T-helper 2 cell treated with Interferon-gamma antibody and Interleukin-4, amounts not matched to agents 100 ng/mL and 5 ng/mL, for 36 hours (primary cell): ENCODE measurements around the gene GSTK1. TPM values are rescaled to one million over a fixed set of nuclear protein-coding genes. Genes with fewer than 3 reads are reported as not detected.
"Not testable (repeated sequence)": the region's sequence is repeated elsewhere in the genome, so short reads cannot be mapped to it uniquely, and the experiment has no call there.

Experiments
- intact Hi-C: fragments of 100-400 bp; cut with micrococcal nuclease; formaldehyde crosslinking; loops from one replicate; pipeline ENCODE4 v1.15.1; 2023
- total RNA-seq: library from RNA; stranded (reverse); gene quantifications from 2 replicates; pipeline ENCODE4 v1.2.3, GENCODE V29; 2022

GSTK1 gene
- total RNA-seq, 1 donor from 2014 or later = 363 TPM

- intact Hi-C loops = no loop called here
Measured at GRCh38 chr7:143238289-143238980, 24.8 kb upstream of the GSTK1 start.

- intact Hi-C loops = loop anchor here (1.0 to 5.0 kb wide), 9 partner anchors 23 to 176 kb away; partner anchors contain the start of genes CASP2, EPHA1, FAM131B and GSTK1
Measured at GRCh38 chr7:143239813-143240212, 23.4 kb upstream of the GSTK1 start.

GRCh38 chr7:143240291-143241168 is 22.7 kb upstream of the GSTK1 start:
- intact Hi-C loops = loop anchor here (1.0 to 5.0 kb wide), 9 partner anchors 23 to 176 kb away; partner anchors contain the start of genes CASP2, EPHA1, FAM131B and GSTK1

DNA sequence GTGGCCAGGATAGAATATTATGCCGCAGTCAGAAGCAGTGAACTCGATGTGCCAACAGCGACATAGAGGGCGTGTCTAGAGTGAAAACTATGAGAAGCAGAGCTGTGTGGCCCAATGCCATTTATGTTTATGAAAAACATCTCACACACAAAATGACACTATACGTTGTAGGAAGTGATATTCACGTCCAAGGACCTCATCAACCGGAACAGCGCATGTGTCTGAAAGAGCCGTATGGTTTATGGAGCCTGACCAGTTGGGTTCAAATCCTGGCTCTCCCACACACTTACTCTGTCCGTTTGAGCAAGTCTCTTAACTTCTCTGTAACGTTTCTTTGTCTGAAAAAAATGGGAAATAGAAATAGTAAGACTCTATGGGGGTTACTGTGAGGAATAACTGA is 20.9 kb upstream of the GSTK1 start:
- intact Hi-C loops = loop anchor here (5.0 kb wide), 1 partner anchor 120 kb away; the partner anchor contains the start of gene FAM131B

GRCh38 chr7:143243111-143243510 is 20.1 kb upstream of the GSTK1 start:
- intact Hi-C loops = loop anchor here (5.0 kb wide), 1 partner anchor 119 kb away; the partner anchor contains the start of gene FAM131B

GRCh38 chr7:143243614-143244013 is 19.6 kb upstream of the GSTK1 start:
- intact Hi-C loops = loop anchor here (5.0 kb wide), 1 partner anchor 119 kb away; the partner anchor contains the start of gene FAM131B

DNA sequence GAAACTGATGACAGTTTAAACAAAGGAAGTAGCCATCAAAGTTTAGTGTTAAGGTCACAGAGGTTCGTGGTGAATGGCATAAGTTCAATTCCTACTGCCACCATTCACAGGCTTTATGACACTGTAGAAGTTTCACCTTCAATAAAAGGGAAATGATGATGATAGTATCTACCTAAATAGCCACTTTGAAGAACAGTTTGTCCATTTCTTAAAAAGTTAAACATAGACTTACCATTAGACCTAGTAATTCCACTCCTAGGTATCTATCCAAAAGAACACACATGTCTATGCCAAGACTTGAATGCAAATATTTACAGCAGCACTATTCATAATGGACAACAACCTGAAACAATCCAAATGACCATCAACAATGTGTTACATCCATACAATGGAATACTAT is 18.9 kb upstream of the GSTK1 start:
- intact Hi-C loops = loop anchor here (5.0 kb wide), 1 partner anchor 118 kb away; the partner anchor contains the start of gene FAM131B

- intact Hi-C loops = loop anchor here (1.0 kb wide), 1 partner anchor 43 kb away; the partner anchor contains the start of gene CASP2
Measured at GRCh38 chr7:143245123-143245522, 18.1 kb upstream of the GSTK1 start.

GRCh38 chr7:143247372-143247771 is 15.9 kb upstream of the GSTK1 start:
- intact Hi-C loops = no loop called here

GRCh38 chr7:143248761-143249354 is 14.4 kb upstream of the GSTK1 start:
- intact Hi-C loops = no loop called here

DNA sequence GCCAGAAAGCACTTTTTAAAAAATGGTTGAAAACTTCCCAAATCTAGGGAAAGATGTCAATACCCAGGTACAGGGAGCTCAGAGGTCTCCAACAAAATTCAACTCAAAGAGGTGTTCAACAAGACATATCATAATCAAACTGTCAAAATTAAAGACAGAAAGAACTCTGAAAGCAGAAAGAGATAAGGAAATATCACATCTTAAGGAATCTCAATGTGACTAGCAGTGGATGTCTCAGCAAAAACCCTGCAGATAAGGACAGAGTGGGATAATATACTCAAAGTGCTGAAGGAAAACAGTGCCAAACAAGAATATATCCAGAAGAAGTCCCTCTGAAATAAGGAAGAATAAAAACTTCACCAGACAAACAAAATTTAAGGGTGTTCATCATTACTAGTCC is 13.0 kb upstream of the GSTK1 start:
- intact Hi-C loops = loop anchor here (2.0 kb wide), 1 partner anchor 441 kb away; no protein-coding TSS in a partner anchor

DNA sequence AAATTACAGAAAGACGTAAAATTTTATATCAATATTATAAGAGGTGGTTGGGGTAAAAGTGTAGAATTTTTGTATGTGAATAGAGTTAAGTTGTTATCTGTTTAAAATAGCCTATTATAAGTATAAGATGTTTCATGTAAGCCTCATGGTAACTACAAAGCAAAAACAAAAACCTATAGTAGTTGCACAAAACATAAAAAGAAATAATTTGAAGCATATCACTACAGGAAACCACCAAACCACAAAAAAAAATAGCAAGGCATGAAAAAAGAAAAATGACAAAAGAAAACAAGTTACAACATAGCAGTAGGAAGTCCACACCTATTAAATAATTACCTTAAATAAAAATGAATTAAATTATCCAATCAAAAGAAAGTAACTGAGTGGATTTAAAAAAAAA is 12.4 kb upstream of the GSTK1 start:
- intact Hi-C loops = loop anchor here (1.0 to 2.0 kb wide), 2 partner anchors 37 to 442 kb away; partner anchors contain the start of gene CASP2

DNA sequence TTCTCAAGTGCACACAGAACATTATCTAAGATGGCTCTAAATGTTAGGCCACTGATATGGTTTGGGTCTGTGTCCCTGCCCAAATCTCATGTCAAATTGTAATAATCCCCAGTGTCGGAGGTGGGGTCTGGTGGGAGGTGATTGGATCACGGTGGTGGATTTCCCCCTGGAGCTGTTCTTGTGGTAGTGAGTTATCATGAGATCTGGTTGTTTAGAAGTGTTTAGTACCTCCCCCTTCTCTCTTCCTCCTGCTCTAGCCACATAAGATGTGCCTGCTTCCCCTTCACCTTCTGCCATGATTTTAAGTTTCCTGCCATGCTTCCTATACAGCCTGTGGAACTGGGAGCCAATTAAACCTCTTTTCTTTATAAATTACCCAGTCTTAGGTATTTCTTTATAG is 11.2 kb upstream of the GSTK1 start:
- intact Hi-C loops = loop anchor here (1.0 kb wide), 1 partner anchor 11 kb away; the partner anchor contains the start of gene GSTK1

DNA sequence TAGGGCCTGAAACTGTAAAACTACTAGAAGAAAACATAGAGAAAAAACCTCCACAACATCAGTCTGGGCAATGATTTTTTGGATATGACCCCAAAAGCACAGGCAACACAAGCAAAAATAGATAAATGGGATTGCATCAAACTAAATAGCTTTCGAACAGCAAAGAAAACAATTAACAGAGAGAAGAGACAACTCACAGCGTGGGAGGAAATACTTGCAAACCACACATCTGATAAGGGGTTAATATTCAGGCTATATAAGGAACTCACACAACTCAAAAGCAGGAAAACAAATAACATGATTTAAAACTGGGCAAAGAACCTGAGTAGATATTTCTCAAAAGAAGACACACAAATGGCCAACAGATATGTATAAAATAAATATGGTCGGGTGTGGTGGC is 7.7 kb upstream of the GSTK1 start:
- intact Hi-C loops = no loop called here

DNA sequence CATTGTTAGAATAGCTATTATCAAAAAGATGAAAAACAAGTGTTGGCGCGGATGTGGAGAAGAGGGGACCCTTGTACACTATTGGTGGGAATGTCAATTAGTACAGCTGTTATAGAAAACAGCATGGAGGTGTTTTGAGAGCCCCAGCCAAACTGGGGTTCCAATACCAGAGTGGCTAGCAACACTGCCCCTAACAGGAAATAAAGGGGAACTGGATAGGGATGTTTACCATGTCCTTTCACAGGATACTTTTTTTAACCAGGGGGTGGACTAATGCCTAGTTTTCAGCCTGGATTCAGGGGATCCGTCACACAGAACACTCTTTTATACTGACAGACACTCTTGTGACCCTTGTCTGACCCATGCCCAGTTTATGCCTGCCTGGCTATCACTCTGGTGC is 6.9 kb upstream of the GSTK1 start:
- intact Hi-C loops = no loop called here

GRCh38 chr7:143256932-143257331 is 6.3 kb upstream of the GSTK1 start:
- intact Hi-C loops = no loop called here

DNA sequence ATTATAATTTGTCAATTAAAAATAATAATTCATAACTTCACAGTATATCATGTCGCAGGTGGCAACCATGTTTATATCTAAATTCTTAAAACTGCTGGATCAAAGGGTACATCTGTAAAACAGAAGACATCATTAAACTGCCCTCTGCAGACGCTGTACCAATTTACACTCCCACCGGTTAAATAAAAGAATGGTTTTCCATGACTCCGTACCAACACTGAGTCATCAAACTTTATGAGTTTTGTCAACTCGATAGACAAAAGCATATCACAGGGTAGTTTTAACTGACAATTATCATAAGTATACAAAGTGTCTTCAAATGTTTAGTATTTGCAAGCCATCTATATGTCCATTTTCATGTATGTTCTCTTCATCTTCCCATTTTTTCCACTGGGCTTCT is 5.7 kb upstream of the GSTK1 start:
- intact Hi-C loops = no loop called here

DNA sequence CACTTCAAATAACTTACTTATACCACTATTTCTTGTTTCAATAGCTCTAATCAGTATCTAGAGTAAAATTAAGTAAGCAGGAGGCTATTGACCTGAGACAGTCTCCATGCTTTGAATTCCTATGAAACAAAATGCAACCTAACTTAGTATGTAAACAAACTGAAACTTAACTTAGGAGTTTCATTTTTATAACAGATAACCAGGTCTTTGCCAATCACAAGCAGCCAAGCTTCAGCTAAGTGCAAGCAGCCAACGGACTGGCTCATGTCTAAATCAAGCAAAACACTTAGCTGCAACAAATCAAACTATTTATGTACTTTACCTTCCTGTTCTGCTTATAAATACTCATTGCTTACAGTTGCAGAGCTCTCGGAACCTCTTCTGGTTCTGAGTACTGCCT is 4.4 kb upstream of the GSTK1 start:
- intact Hi-C loops = no loop called here

GRCh38 chr7:143259765-143260164 is 3.5 kb upstream of the GSTK1 start:
- intact Hi-C loops = no loop called here

DNA sequence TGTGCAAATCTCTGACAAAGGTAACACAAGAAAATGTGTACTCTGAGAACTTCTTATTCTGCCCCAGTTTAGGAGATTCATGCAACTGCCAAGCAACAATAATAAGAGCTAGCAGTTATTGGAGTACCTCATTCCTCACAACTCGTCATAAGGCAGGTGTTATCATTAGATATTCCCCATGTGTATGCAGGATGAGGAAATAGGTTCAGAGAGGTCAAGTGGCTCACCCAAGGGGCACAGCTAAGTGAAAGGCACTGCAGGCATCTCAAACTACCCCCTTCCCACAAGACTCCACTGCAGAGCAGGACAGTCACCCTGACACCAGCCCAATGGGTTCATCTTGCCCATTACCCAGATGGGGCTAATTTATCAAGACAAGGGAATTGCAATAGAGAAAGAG is 1.3 kb upstream of the GSTK1 start:
- intact Hi-C loops = no loop called here

GRCh38 chr7:143264196-143264568 is 941 bp downstream of the GSTK1 start:
- intact Hi-C loops = not testable (repeated sequence)
